GM12878 (cell line): ENCODE data around the gene APC2. TPM values are rescaled to one million over a fixed set of nuclear protein-coding genes. Genes with fewer than 3 reads are reported as not detected.

ENCODE experiments used
- ATAC-seq: fragments of 200-7000 bp; cut with Tn5 transposase; 3 replicates; pipeline ENCODE4 v1.9.1; 2020; ENCODE audit warnings: mild to moderate bottlenecking, moderate library complexity
- BruUV-seq: library from RNA; stranded (reverse); fragments of 400-500 nt; replicated peaks from 2 replicates; lab custom pipeline; 2021; lab: Mats Ljungman, UMichigan
- CTCF ChIA-PET: fragments of 300-600 bp; sonication (Branson Sonifier 250); formaldehyde crosslinking; extraction: SDS; loops from one replicate; lab custom pipeline; 2021; ENCODE audit warnings: inconsistent platforms; lab: Yijun Ruan, JAX
- POLR2A ChIA-PET: fragments of 350-600 bp; formaldehyde crosslinking; extraction: SDS; loops from one replicate; lab custom pipeline; 2021; ENCODE audit warnings: inconsistent platforms; lab: Charles Lee
- RAD21 ChIA-PET: fragments of 300-600 bp; sonication (Branson Sonifier 250); formaldehyde crosslinking; loops from one replicate; lab custom pipeline; 2023; ENCODE audit warnings: antibody characterized with exemption; ENCODE audit not compliant: unreplicated experiment; lab: Charles Lee
- SMC1A ChIA-PET: fragments of 300-600 bp; sonication (Branson Sonifier 250); formaldehyde crosslinking; loops from one replicate; lab custom pipeline; 2023; ENCODE audit not compliant: unreplicated experiment, uncharacterized antibody; lab: Charles Lee
- DNase-seq: peaks from one replicate; pipeline ENCODE4 v3.0.0-alpha.2; 2011; ENCODE audit warnings: low read depth, low spot score
- FAIRE-seq: peaks from 3 replicates; lab custom pipeline; 2011; peaks lifted over from hg19 to GRCh38; lab: Jason Lieb, UNC
- H2AFZ ChIP-seq: 2 replicates; pipeline ENCODE4 v1.6.0; 2011; ENCODE audit warnings: low read depth, low read length, control low read depth; ENCODE audit not compliant: control insufficient read depth
- H3K27ac ChIP-seq: 2 replicates; pipeline ENCODE4 v1.5.1; 2011; ENCODE audit warnings: control low read depth; ENCODE audit not compliant: control insufficient read depth, insufficient read depth
- H3K27me3 ChIP-seq, 2 experiments: replicated peaks in 1 of 2; 2 replicates each; pipeline versions ENCODE4 v1.6.0 to v1.6.1; 2011; ENCODE audit warnings: low read length in 1 of 2; ENCODE audit not compliant: control insufficient read depth in 2 of 2, insufficient read depth in 2 of 2
- H3K36me3 ChIP-seq, 2 experiments: 2 replicates each; pipeline ENCODE4 v1.5.1; 2011; ENCODE audit warnings: low read length in 1 of 2; ENCODE audit not compliant: control insufficient read depth in 2 of 2, insufficient read depth in 2 of 2
- H3K4me1 ChIP-seq: 2 replicates; pipeline ENCODE4 v1.6.1; 2011; ENCODE audit warnings: mild to moderate bottlenecking, low read length, moderate library complexity, mixed read lengths; ENCODE audit not compliant: control insufficient read depth, insufficient read depth
- H3K4me2 ChIP-seq: 2 replicates; pipeline ENCODE4 v1.6.0; 2011; ENCODE audit warnings: control low read depth; ENCODE audit not compliant: control insufficient read depth, insufficient read depth
- H3K4me3 ChIP-seq: fragments of 200-600 bp; sonication (generic); 2 replicates; pipeline ENCODE4 v1.5.1; 2016
- H3K79me2 ChIP-seq: 2 replicates; pipeline ENCODE4 v1.6.0; 2011; ENCODE audit warnings: low read length; ENCODE audit not compliant: control insufficient read depth, insufficient read depth
- H3K9ac ChIP-seq: 2 replicates; pipeline ENCODE4 v1.8.0; 2011; ENCODE audit warnings: low read length, control low read depth, mixed read lengths; ENCODE audit not compliant: control insufficient read depth, insufficient read depth
- H3K9me3 ChIP-seq: replicated peaks from 3 replicates; pipeline ENCODE4 v1.5.1; 2011; ENCODE audit warnings: mild to moderate bottlenecking, low read length; ENCODE audit not compliant: control insufficient read depth, insufficient read depth
- H4K20me1 ChIP-seq: 2 replicates; pipeline ENCODE4 v1.6.0; 2011; ENCODE audit not compliant: control insufficient read depth, insufficient read depth
- DPF2 ChIP-seq: fragments of 450-650 bp; IDR thresholded peaks from 2 replicates; pipeline ENCODE4 v1.6.1; 2017; ENCODE audit warnings: mild to moderate bottlenecking
- HSF1 ChIP-seq: fragments of 150-350 bp; IDR thresholded peaks from 2 replicates; pipeline ENCODE4 v1.6.1; 2014; ENCODE audit warnings: mild to moderate bottlenecking, low read depth, low read length
- ZNF217 ChIP-seq: fragments of 450-650 bp; IDR thresholded peaks from 2 replicates; pipeline ENCODE4 v1.6.1; 2017; ENCODE audit warnings: antibody characterized with exemption, mild to moderate bottlenecking
- WGBS: methylation state at CpG from one replicate; pipeline ENCODE4 v1.1.6; 2016; ENCODE audit warnings: low lambda C conversion rate; ENCODE audit not compliant: insufficient replicate concordance, insufficient coverage; ENCODE audit errors: missing lambda C conversion rate; 5-methylcytosine and 5-hydroxymethylcytosine counted together
- in situ Hi-C: fragments of 300-500 bp; cut with MboI; formaldehyde crosslinking; loops from 9 replicates; pipeline ENCODE4 v1.14.3; 2018; ENCODE audit warnings: mixed read lengths
- intact Hi-C: fragments of 100-400 bp; cut with micrococcal nuclease; formaldehyde crosslinking; loops from one replicate; pipeline ENCODE4 v1.14.2; 2022; ENCODE audit not compliant: unreplicated experiment
- polyA plus RNA-seq, 11 experiments: library from polyadenylated mRNA; depleted of rRNA in 4 of 11; unstranded in 6 of 11; stranded (reverse) in 5 of 11; fragments of >200 nt; fragmentation: Nextera tagmentation in 4 of 11; fragmentation: Illumina TruSeq in 1 of 11; extraction: Ambion mirVana in 4 of 11; extraction: Trizol in 1 of 11; gene quantifications; 1 replicate in 1 of 11; 2 replicates in 10 of 11; pipeline versions ENCODE4 v1.2.1 to v1.2.3, GENCODE V29; 2011 to 2016; ENCODE audit warnings: inconsistent platforms in 2 of 11, missing spikeins in 2 of 11, low read depth in 1 of 11
- total RNA-seq, 4 experiments: library from RNA; depleted of rRNA in 3 of 4; stranded (reverse); fragments of >200 nt in 3 of 4; fragmentation: Illumina TruSeq in 1 of 4; extraction: Trizol in 1 of 4; gene quantifications; 2 replicates each; pipeline versions ENCODE4 v1.2.1 to v1.2.3, GENCODE V29; 2013 to 2021
- TF ChIP-seq, protein P1 (sequence below): IDR thresholded peaks from 2 replicates; pipeline ENCODE4 v1.6.1; 2011; ENCODE audit warnings: low read depth, low read length, improper control_type of control experiment, borderline replicate concordance

Gene APC2
- total and polyA plus RNA-seq, 10 of the 15 experiments (the other 5 are each of a cell fraction or from before 2014, with no cell fraction given): under 0.01 to 0.73 (median 0.04) TPM; not detected in 5

- FAIRE-seq (no peak), ATAC-seq (no peak), DNase-seq (no peak)
- no peak overlapping the region for H3K27ac ChIP-seq
- no TSS peak for BruUV-seq
- no peak overlapping the region for H3K9ac ChIP-seq
- 77% methylated on average over 27 of the region's 41 CpGs for WGBS
- peaks cover 2% of the 10 kb centered on the region for H3K4me1 ChIP-seq
- H3K36me3 ChIP-seq: no peaks in the 10 kb centered on the region
- ChIA-PET SMC1A (no interaction called here), CTCF (interaction anchor here (1.1 kb wide), 1 partner anchor 40 kb away, joined by 3 read pairs; no protein-coding TSS in a partner anchor), RAD21 (no interaction called here), POLR2A (interaction anchor here (0.5 kb wide), 1 partner anchor 139 kb away, joined by 4 read pairs; no protein-coding TSS in a partner anchor)
- no peak overlapping the region for H3K4me2 ChIP-seq
- TF ChIP-seq ZNF217 (no peak), DPF2 (no peak), HSF1 (no peak)
- TF ChIP-seq, protein P1, sequence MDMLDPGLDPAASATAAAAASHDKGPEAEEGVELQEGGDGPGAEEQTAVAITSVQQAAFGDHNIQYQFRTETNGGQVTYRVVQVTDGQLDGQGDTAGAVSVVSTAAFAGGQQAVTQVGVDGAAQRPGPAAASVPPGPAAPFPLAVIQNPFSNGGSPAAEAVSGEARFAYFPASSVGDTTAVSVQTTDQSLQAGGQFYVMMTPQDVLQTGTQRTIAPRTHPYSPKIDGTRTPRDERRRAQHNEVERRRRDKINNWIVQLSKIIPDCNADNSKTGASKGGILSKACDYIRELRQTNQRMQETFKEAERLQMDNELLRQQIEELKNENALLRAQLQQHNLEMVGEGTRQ: no peak
- intact Hi-C loops: no loop called here
- no peaks in the 10 kb centered on the region for H3K9me3 ChIP-seq
- H3K27me3 ChIP-seq: peaks cover 10 to 18% of the 10 kb centered on the region in 2 experiments
- H2AFZ ChIP-seq: no peak overlapping the region
- no peaks in the 10 kb centered on the region for H4K20me1 ChIP-seq
- in situ Hi-C loops: no loop called here
- H3K79me2 ChIP-seq: no peaks in the 10 kb centered on the region
- no peak overlapping the region for H3K4me3 ChIP-seq
These were observed 16.1 kb downstream of the APC2 start for GRCh38 chr19:1466018-1466460.
